ENCODE data around the gene HLA-B. TPM values are rescaled to one million over a fixed set of nuclear protein-coding genes. Genes with fewer than 3 reads are reported as not detected.
A peak's percentile ranks its signal among the peaks of the same experiment; 100 is the strongest.
"Not testable (repeated sequence)": the region's sequence is repeated elsewhere in the genome, so short reads cannot be mapped to it uniquely, and the experiment has no call there.

Gene HLA-B
- total RNA-seq, 2 experiments from 2014 or later: 3,225 to 3,295 TPM

DNA sequence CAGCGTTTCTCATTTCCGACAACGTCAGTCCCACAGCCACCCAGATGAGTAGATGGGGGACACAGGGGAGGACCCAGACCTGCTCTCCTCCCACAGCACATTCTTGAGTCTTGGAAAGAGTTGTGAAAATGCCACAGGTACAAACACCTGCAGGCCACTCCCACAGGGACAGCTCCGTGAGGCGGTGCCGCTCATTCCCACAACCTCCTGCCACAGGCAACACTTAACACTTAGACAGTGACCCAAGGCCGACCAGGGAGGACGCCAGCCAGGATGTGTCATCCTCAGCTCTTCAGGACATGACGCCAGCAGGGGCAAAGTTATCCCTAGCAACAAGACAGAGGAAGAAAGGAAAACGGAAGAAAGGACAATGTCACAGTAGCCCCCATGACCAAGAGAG lies 22.9 kb upstream of the HLA-B start:
- Mint-ChIP-seq H3K27ac (no peak overlapping the region), H3K9me3 (no peaks in the 10 kb centered on the region), H3K36me3 (ENCODE audit: low read depth) (no peaks in the 10 kb centered on the region), H3K4me3 (no peak overlapping the region), H3K4me1 (ENCODE audit: low read depth) (no peaks in the 10 kb centered on the region), H3K27me3 (ENCODE audit: low read depth) (peaks cover 9% of the 10 kb centered on the region)
- CTCF ChIA-PET: interaction anchor here (1.3 kb wide), 1 partner anchor 10 kb away, joined by 3 read pairs; no protein-coding TSS in a partner anchor
- no peak for DNase-seq
- intact Hi-C loops (cut with micrococcal nuclease): no loop called here

DNA sequence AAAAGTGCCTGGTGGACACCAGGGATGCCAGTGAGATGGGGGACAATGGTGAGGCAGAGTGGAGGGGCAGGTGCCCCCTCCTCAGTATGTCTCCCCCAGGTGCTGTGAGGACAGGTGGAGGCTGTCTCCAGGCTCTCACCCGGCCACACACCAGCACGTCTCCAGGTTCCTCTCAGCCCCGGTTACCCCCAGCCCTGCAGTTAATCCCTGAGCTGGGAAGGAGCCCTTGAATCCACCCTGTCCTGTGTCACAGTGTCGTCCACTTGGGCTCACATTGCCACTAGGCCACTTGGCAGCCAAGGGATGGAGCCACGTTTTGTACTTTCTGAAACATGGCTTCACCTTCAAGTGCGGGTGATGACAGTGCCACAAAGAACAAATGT lies 21.7 kb upstream of the HLA-B start:
- Mint-ChIP-seq H3K4me3 (no peak overlapping the region), H3K27me3 (ENCODE audit: low read depth) (peaks cover 9% of the 10 kb centered on the region), H3K4me1 (ENCODE audit: low read depth) (no peaks in the 10 kb centered on the region), H3K27ac (no peak overlapping the region), H3K9me3 (no peaks in the 10 kb centered on the region), H3K36me3 (ENCODE audit: low read depth) (no peaks in the 10 kb centered on the region)
- CTCF ChIA-PET: interaction anchor here (1.1 to 1.4 kb wide), 2 partner anchors 12 to 182 kb away, joined by 5 to 7 read pairs; no protein-coding TSS in a partner anchor
- no peak for DNase-seq
- intact Hi-C loops (cut with micrococcal nuclease): no loop called here

DNA sequence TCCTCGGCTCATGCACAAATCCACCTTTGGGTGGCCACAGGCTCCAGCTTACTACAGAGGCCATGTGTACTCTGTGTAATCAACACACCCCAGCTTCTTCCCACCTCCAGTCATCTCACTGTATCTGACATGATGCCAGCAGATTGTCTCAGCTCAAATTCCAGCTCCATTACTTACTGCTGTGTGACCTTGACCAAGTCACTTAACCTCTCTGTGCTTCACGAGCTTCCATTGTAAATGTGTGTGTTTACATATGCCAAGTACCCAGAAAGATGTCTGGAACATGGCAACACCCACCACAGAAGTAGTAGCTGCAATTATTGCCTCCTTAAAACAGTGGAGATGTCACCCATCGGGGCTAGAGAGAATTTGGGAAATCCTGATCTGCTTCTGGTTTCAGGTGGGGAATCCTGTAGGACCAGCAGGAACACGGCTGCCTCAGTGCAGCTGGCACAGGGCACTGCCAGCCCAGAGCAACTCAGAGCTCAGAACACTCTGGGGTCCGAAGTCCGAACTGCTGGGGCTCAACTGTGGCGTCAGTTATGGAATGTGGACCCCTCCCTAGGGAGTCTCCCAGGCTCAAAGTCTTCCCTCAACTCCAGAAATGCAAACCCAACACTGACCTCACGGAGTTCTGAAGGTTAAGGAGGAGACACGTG lies 21.2 kb upstream of the HLA-B start:
- DNase-seq: no peak
- H3K27me3 Mint-ChIP-seq (ENCODE audit: low read depth): peaks cover 9% of the 10 kb centered on the region
- no peaks in the 10 kb centered on the region for H3K4me1 Mint-ChIP-seq (ENCODE audit: low read depth)
- intact Hi-C loops (cut with micrococcal nuclease): no loop called here
- H3K4me3 Mint-ChIP-seq: no peak overlapping the region
- H3K27ac Mint-ChIP-seq: no peak overlapping the region
- H3K36me3 Mint-ChIP-seq (ENCODE audit: low read depth): no peaks in the 10 kb centered on the region
- CTCF ChIA-PET: interaction anchor here (1.1 to 1.4 kb wide), 3 partner anchors 12 to 245 kb away, joined by 3 to 7 read pairs (median 5); no protein-coding TSS in a partner anchor
- H3K9me3 Mint-ChIP-seq: no peaks in the 10 kb centered on the region

- H3K4me1 Mint-ChIP-seq (ENCODE audit: low read depth): peaks cover 2% of the 10 kb centered on the region
- CTCF ChIA-PET: interaction anchor here (1.0 to 2.8 kb wide), 6 partner anchors 11 to 248 kb away, joined by 3 to 17 read pairs (median 4); partner anchors contain the start of gene PSORS1C2
- peaks cover 9% of the 10 kb centered on the region for H3K27me3 Mint-ChIP-seq (ENCODE audit: low read depth)
- H3K4me3 Mint-ChIP-seq: no peak overlapping the region
- no peaks in the 10 kb centered on the region for H3K36me3 Mint-ChIP-seq (ENCODE audit: low read depth)
- H3K27ac Mint-ChIP-seq: no peak overlapping the region
- intact Hi-C loops (cut with micrococcal nuclease): no loop called here
- no peak for DNase-seq
- peaks cover 2% of the 10 kb centered on the region for H3K9me3 Mint-ChIP-seq
Measured at GRCh38 chr6:31377029-31377428, 20.1 kb upstream of the HLA-B start.

DNA sequence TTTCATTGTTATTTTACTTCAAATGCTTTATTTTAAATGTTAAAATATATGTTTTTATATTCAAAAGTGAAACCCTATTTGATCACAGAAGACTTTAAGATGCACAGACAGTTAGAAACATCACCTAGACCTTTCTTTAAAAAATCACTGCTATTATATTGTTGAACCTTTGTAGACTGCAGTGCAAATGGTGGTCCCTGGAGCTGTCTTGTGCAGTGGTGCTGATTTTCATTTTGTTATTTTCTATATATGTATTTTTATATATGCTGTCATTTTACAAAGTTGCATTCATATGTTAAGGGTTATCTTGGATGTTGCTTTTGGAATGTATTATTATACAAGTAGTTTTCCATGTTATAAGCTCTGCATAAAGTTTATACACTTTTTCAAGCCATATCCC lies 18.7 kb upstream of the HLA-B start:
- H3K27me3 Mint-ChIP-seq (ENCODE audit: low read depth): peaks cover 9% of the 10 kb centered on the region
- peaks cover 5% of the 10 kb centered on the region for H3K9me3 Mint-ChIP-seq
- intact Hi-C loops (cut with micrococcal nuclease): loop anchor here (2.0 kb wide), 1 partner anchor 239 kb away; no protein-coding TSS in a partner anchor
- peaks cover 6% of the 10 kb centered on the region for H3K4me1 Mint-ChIP-seq (ENCODE audit: low read depth)
- CTCF ChIA-PET: interaction anchor here (0.7 to 2.8 kb wide), 5 partner anchors 10 to 247 kb away, joined by 3 to 17 read pairs (median 4); no protein-coding TSS in a partner anchor
- DNase-seq: no peak
- no peak overlapping the region for H3K4me3 Mint-ChIP-seq
- no peak overlapping the region for H3K27ac Mint-ChIP-seq
- no peaks in the 10 kb centered on the region for H3K36me3 Mint-ChIP-seq (ENCODE audit: low read depth)

DNA sequence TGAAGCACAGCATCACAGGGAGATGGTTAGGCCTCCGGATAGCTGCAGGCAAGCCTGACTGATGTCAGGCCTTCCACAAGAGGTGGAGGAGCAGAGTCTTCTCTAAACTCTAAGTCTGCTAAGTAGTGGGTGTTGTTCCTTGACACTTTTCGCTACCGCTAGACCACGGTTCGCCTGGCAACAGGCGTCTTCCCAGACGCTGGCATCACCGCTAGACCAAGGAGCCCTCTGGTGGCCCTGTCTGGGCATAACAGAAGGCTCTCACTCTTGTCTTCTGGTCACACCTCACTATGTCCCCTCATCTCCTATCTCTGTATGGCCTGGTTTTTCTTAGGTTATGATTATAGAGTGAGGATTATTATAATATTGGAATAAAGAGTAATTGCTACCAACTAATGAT lies 17.1 kb upstream of the HLA-B start:
- intact Hi-C loops (cut with micrococcal nuclease): loop anchor here (2.0 kb wide), 1 partner anchor 237 kb away; no protein-coding TSS in a partner anchor
- H3K4me1 Mint-ChIP-seq (ENCODE audit: low read depth); H3K36me3 Mint-ChIP-seq (ENCODE audit: low read depth); H3K9me3 Mint-ChIP-seq; H3K4me3 Mint-ChIP-seq; H3K27me3 Mint-ChIP-seq (ENCODE audit: low read depth); H3K27ac Mint-ChIP-seq; DNase-seq: not testable (repeated sequence)
- CTCF ChIA-PET: interaction anchor here (0.7 to 10.4 kb wide), 3 partner anchors 177 to 235 kb away, joined by 3 to 117 read pairs (median 4); partner anchors contain the start of gene PSORS1C2

DNA sequence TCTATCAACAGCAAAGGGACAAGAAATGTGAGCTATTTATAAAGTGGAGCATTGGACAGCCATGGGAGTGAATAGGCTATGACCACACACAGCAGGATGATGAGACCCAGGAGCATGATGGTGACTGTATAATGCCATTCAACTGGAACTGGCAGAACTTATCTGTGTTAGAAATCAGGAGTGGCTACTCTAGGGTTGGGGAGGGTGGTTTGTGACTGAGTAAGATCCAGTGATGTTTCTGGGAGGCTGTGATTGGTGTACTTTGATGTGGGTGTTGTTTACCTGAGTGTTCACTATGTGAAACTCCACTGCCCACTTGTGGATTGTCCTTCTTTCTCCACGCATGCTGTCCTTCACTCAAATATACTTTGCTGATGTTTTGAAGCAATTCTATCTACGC lies 11.5 kb upstream of the HLA-B start:
- DNase-seq: no peak
- no peaks in the 10 kb centered on the region for H3K27me3 Mint-ChIP-seq (ENCODE audit: low read depth)
- peaks cover 5% of the 10 kb centered on the region for H3K9me3 Mint-ChIP-seq
- H3K4me1 Mint-ChIP-seq (ENCODE audit: low read depth): peaks cover 33% of the 10 kb centered on the region
- H3K4me3 Mint-ChIP-seq: no peak overlapping the region
- H3K27ac Mint-ChIP-seq: no peak overlapping the region
- intact Hi-C loops (cut with micrococcal nuclease): no loop called here
- CTCF ChIA-PET: interaction anchor here (2.4 to 10.4 kb wide), 3 partner anchors 172 to 231 kb away, joined by 11 to 117 read pairs (median 16); partner anchors contain the start of gene PSORS1C2
- H3K36me3 Mint-ChIP-seq (ENCODE audit: low read depth): no peaks in the 10 kb centered on the region

DNA sequence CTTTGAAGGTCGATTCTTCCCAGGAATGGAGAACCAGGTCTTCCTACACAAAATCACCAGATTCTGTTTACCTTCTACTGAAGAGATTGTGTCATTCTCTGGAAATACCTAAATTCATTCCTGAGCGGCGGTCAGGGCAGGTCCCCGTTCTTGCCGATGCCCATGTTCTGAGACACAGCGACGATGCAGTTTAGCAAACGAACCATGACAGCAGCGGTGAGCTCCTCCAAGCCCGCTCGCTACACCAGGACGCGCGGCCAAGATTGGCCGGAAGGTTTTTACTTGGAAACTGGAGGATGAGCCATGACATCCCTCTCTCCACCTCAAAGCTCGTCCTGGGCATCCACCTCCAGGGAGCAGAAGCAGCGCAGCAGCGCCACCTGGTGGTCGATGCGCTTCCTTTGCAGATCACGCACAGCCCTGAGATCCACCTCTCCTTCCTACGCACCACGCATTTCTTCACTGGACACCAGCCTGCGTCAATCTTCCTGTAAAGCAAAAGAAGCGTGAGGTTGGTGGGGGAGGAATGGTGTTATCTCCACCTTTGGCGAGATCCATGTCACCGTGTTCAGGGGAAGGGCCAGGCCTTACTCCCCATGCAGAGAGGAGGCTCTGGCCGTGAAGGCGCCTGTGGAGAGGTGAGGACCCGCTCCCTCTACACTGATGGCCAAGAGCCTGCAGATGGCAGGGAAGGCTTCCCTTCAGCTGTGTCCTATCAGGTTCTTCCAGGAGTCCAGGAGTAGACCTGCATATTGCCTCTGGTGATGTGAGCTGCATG lies 9.9 kb upstream of the HLA-B start:
- Mint-ChIP-seq H3K4me1 (ENCODE audit: low read depth) (peaks cover 30% of the 10 kb centered on the region), H3K9me3 (peaks cover 2% of the 10 kb centered on the region), H3K4me3 (peak overlapping the region; percentile 76), H3K36me3 (ENCODE audit: low read depth) (no peaks in the 10 kb centered on the region), H3K27me3 (ENCODE audit: low read depth) (no peaks in the 10 kb centered on the region), H3K27ac (peak overlapping the region; percentile 15)
- intact Hi-C loops (cut with micrococcal nuclease): loop anchor here (1.0 kb wide), 2 partner anchors 170 to 230 kb away; no protein-coding TSS in a partner anchor
- DNase-seq: peak; percentile 91
- CTCF ChIA-PET: interaction anchor here (0.6 to 10.4 kb wide), 32 partner anchors 8 to 332 kb away, joined by 3 to 117 read pairs (median 5); partner anchors contain the start of genes C6orf15, HLA-B, PSORS1C2 and TCF19

- CTCF ChIA-PET: interaction anchor here (0.6 to 10.4 kb wide), 21 partner anchors 8 to 286 kb away, joined by 3 to 117 read pairs (median 6); partner anchors contain the start of genes HLA-B and TCF19
- Mint-ChIP-seq H3K4me1 (ENCODE audit: low read depth) (peaks cover 28% of the 10 kb centered on the region), H3K9me3 (peaks cover 1% of the 10 kb centered on the region), H3K4me3 (no peak overlapping the region), H3K36me3 (ENCODE audit: low read depth) (peaks cover under 1% of the 10 kb centered on the region), H3K27ac (no peak overlapping the region), H3K27me3 (ENCODE audit: low read depth) (no peaks in the 10 kb centered on the region)
- no peak for DNase-seq
- intact Hi-C loops (cut with micrococcal nuclease): no loop called here
Measured at GRCh38 chr6:31365864-31366263, 8.9 kb upstream of the HLA-B start.

DNA sequence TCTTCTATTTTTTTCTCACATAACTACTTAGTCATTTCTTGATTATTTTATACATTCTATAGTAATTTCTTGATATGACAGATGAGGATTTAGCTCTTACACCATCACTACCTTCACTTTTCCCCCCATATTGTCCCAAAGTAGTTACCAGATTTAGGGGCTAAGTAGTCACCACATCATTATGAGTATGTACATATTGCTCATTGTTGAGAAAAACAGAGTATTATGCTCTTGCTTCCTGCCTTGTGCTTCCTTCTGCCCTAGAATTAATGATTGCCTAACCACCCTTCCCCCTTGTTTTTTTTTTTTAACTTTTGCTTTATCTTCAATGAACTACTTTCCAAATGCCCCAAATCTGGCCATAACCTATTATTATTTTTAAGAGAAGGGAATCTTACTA lies 6.8 kb upstream of the HLA-B start:
- Mint-ChIP-seq H3K27ac (no peak overlapping the region), H3K27me3 (ENCODE audit: low read depth) (no peaks in the 10 kb centered on the region), H3K36me3 (ENCODE audit: low read depth) (peaks cover 2% of the 10 kb centered on the region), H3K4me3 (no peak overlapping the region), H3K9me3 (peaks cover 1% of the 10 kb centered on the region), H3K4me1 (ENCODE audit: low read depth) (peaks cover 41% of the 10 kb centered on the region)
- intact Hi-C loops (cut with micrococcal nuclease): no loop called here
- DNase-seq: no peak
- CTCF ChIA-PET: interaction anchor here (10.4 kb wide), 1 partner anchor 167 kb away, joined by 117 read pairs; no protein-coding TSS in a partner anchor

DNA sequence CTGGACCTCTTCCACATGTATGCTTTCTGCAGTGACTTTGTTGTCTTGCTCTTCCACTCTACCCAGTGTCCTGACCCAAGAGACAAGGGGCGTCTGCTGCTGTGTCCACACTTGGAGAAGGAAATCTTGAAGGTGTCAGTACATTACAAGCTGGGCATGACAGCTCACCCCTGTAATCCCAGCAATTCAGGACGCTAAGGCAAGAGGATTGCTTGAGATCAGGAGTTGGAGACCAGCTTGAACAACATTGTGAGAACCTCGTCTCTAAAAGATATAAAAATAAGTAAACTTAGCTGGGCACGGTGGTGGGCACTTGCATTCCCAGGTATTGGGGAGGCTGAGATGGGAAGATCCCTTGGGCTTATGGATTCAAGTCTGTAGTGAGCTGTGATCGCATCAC lies 5.8 kb upstream of the HLA-B start:
- CTCF ChIA-PET: no interaction called here
- peaks cover 2% of the 10 kb centered on the region for H3K36me3 Mint-ChIP-seq (ENCODE audit: low read depth)
- H3K9me3 Mint-ChIP-seq: peaks cover 1% of the 10 kb centered on the region
- H3K27ac Mint-ChIP-seq: no peak overlapping the region
- peaks cover 51% of the 10 kb centered on the region for H3K4me1 Mint-ChIP-seq (ENCODE audit: low read depth)
- H3K4me3 Mint-ChIP-seq: no peak overlapping the region
- no peaks in the 10 kb centered on the region for H3K27me3 Mint-ChIP-seq (ENCODE audit: low read depth)
- intact Hi-C loops (cut with micrococcal nuclease): no loop called here
- DNase-seq: no peak

DNA sequence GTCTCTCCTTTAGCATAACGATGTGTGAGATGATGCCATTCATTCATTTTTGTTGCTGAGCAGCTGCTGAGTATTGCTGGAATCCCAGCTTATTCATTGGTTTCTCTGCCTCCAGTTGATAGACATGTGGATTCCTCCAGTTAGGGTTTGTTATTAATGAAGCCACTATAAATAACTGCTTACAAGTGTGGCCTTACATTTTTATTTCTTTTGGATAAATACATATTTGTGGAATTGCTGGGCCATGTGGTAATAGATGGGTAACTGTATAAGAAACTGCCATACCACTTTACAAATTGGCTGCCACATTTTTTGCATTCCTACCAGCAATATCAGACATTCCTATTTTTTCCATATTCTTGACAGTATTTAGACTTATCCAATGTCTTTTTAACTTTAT lies 2.6 kb upstream of the HLA-B start:
- H3K4me1 Mint-ChIP-seq (ENCODE audit: low read depth): peaks cover 43% of the 10 kb centered on the region
- H3K27me3 Mint-ChIP-seq (ENCODE audit: low read depth): no peaks in the 10 kb centered on the region
- H3K9me3 Mint-ChIP-seq: peaks cover 1% of the 10 kb centered on the region
- H3K4me3 Mint-ChIP-seq: no peak overlapping the region
- H3K36me3 Mint-ChIP-seq (ENCODE audit: low read depth): peaks cover 23% of the 10 kb centered on the region
- H3K27ac Mint-ChIP-seq: no peak overlapping the region
- CTCF ChIA-PET: interaction anchor here (0.6 to 1.4 kb wide), 3 partner anchors 7 to 214 kb away, joined by 3 to 6 read pairs (median 4); no protein-coding TSS in a partner anchor
- DNase-seq: no peak
- intact Hi-C loops (cut with micrococcal nuclease): no loop called here
